ENCODE results near the gene PHF2.

PHF2 gene

DNA sequence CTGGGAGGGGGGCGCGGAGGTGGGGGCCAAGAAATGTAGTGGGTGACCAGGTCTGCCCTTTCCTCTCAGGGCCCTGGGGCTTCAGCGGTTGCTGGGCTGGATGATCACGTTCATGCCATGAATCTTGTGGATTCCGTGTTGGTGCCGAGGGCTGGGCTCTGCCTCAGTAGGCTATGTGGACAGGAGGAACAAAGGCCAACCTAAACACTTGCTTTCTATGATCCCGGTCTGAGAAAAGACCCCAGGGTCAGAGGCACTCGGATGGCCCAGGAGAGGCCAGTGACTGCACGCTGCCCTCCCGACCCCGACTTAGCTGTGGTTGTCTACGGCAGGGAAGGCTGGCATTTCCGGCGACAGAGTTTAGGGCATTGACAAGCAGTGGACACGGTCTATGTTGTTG is 26.6 kb downstream of the PHF2 start:
- DNase-seq: no peak

- DNase-seq: no peak
Measured at GRCh38 chr9:93603906-93604326, 27.5 kb downstream of the PHF2 start.

- DNase-seq: no peak
Measured at GRCh38 chr9:93606187-93606586, 29.8 kb downstream of the PHF2 start.

DNA sequence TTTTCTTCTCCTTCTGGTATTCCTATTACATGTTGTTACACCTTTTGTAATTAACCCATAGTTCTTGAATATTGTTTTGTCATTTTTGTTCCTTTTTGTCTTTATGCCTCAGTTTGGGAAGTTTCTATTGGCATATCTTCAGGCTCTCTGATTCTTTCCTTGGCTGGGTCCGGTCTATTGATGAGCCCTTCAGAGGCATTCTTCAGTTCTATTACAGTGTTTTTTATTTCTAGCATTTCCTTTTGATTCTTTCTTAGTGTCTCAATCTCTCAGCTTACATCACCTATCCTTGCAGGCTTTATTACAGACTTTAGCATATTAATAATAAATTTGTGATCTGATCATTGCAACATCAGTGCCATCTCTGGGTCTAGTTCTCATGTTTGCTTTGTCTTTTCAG is 33.8 kb downstream of the PHF2 start:
- no peak for DNase-seq

DNA sequence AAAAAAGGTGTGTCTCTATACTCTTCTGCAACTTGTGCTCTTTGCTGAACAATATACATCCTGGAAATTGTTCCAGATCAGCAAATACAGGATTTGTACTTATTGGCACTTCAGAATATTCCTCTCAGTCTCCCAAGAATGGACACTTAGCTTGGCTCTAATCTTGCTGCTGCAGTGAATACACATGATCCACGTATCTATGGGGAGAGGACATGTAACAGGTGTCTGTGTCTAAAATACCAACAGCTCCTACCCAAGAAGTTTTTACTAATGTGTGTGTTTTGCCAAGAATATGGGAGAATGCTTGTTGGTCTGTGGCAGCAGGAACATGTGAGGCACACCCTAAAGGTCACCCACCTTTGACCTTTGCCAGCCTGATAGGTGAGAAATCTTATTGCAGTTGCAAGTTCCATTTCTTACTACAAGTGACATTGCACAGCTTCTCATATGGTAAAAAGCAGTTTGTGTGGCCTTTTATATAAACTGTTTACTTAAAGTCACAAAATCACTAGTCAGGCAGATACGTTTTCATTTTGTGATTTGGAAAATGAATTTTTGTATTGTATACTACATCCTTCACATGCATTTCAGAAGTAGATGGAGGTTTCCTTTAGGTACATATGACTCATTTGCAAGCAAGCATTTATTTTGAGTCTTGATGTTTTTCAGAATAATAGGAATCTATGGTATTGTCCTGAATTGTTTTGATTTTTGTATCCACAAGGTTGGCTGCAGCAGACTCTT is 35.8 kb downstream of the PHF2 start:
- peak; percentile 21 for DNase-seq

- peak; percentile 12 for DNase-seq
Measured at GRCh38 chr9:93612796-93613154, 36.4 kb downstream of the PHF2 start.

GRCh38 chr9:93613174-93613573 is 36.8 kb downstream of the PHF2 start:
- DNase-seq: no peak

GRCh38 chr9:93613791-93614190 is 37.4 kb downstream of the PHF2 start:
- DNase-seq: no peak

DNA sequence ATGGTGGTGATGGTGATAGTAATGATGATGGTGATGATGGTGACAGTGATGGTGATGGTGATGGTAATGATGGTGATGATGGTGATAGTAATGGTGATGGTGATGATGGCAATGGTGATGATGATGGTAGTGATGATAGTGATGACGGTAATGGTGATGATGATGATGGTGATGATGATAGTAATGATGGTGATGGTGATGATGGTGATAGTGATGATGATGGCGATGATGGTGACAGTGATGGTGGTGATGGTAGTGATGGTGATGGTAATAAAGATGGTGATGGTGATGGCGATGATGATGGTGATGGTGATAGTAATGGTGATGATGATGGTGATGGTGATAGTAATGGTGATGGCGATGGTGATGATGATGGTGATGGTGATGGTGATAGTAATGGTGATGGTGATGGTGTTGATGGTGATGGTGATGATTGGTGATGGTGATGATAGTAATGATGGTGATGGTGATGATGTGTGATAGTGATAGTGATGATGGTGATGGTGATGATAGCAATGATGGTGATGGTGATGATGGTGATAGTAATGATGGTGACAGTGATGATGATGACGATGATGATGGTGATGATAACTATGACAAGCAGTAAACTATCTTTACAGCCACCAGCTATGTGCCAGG is 38.6 kb downstream of the PHF2 start:
- no peak for DNase-seq

DNA sequence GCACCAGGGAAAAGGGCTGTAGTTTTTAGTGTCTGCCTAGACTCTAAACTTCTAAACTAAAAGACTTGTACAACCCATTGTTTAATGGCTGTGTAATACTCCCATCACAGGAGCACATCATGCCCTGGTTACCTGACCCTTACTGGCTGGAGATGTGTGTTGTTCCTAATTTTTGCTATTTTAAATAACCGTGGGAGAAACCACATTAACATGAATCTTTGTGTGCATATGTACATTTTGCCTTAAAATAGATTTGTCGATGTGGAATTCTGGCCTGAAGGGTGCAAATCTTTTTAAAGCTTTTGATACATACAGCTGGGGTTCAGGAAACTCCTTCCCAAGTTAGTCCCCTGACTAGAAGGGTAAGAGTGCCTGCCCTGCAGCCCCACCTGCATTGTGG is 39.7 kb downstream of the PHF2 start:
- DNase-seq: no peak

DNA sequence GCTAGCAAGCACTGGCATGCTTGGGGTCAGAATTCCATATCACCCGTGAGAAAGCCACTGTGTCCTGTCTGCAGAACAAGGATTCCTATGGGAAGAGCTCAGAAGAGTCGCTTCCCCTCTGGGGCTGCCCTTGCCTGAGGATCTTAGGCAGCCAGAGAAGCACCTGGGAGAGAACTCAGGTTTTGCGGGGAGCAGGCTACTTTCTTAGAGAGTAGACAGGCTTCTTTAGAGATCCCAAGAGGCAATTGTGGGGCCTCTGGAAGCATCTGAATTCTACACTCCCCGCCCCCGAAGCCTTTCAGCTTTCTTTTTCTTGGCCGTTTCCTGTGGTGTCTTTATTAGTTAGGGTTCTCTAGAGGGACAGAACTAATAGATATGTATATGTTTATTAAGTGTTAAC is 40.9 kb downstream of the PHF2 start:
- DNase-seq: no peak

DNA sequence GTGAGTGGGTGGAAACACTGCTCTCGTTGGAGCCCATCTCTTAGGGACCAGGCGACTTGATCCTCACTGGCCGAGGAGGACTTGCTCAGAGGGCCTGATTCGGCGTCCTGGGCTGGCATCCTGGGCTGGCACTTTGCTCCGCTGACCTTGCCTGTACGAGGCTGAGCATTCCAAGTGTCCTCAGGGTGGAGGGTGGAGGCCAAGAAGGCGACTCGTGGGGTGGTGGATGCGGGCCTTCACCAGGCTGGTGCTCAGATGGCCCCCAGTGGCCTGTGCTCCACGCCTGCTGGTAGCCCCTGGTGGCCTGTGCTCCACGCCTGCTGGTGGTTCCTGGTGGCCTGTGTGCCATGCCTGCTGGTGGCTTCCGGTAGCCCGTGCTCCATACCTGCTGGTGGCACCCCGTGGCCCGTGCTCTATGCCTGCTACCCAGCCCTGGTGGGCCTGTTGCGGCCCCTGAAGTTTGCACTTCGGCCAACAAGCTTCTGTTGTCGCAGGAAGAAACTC is 42.9 kb downstream of the PHF2 start:
- DNase-seq: no peak

DNA sequence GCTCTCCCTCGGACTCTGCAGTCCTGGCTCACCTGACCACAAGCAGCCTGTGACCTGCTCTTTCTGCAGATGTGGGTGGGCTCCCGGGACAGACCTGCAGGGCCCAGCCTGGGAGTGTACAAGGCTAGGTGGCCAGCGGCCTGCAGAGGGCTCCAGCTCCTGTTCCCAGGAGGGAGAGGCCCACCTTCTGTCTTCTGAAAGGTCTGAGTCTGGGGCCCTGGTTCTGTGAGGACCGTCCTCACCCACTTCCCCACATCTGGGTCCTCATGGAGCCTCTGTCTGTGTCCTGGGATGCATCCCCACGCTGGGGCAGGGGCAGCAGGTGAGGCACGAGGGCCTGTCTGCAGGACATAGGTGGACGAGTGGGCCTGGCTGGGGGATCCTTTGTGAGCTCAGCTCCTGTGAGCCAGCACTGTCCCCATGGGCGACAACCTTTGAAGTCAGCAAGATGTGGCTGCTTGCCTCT is 43.7 kb downstream of the PHF2 start:
- no peak for DNase-seq

- no peak for DNase-seq
Measured at GRCh38 chr9:93620881-93621820, 44.8 kb downstream of the PHF2 start.

DNA sequence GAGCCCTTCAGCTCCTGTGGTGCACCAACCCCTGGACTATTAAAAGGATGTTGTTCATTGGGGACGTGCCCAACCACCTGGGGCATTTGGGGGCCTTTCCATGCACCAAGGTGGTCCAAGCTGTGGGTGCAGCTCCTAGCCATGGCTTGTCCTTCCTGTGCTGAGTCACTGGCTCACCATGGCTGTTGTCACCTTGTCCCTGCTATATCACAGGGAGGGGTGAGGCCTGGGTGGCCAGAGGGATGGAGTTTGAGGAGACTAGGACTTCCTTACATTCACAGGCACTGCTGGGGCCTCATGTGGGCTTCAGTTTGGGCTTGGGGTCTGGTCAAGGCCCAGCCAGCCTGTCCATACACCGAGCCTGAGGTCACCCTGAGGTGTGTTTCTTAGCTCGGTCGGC is 45.5 kb downstream of the PHF2 start:
- DNase-seq: no peak

GRCh38 chr9:93622691-93623090 is 46.3 kb downstream of the PHF2 start:
- DNase-seq: no peak

DNA sequence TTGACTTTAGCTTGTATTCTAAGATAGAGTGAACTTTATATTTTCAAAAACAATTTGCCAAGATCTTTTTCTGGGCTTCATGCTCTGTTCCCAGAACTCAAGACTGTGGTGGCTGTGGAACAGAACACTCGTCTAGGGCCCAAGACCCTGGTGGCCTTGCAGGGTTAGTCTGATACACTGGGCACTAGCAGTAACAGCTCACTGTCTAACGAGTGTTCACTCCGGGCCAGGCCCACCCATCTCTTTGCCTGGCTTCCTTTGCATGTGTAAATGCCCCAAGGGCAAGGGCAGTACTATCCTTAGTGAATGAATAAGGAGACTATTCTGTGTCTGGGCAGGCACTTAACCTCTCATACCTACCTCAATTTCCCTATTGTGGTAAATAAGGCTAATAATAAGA is 47.4 kb downstream of the PHF2 start:
- DNase-seq: no peak

DNA sequence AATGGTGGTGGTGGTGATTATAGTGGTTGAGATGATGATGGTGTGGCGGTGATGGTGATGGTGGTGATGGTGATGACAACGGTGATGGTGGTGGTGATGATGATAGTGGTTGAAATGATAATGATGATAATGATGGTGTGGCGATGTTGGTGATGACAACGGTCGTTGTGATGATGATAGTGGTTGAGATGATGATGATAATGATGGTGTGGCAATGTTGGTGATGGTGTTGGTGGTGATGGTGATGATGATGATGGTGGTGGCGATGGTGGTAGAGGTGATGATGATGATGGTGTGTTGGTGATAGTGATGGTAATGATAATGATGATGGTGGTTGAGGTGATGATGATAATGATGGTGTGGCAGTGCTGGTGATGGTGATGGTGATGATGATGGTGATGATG is 48.0 kb downstream of the PHF2 start:
- no peak for DNase-seq

DNA sequence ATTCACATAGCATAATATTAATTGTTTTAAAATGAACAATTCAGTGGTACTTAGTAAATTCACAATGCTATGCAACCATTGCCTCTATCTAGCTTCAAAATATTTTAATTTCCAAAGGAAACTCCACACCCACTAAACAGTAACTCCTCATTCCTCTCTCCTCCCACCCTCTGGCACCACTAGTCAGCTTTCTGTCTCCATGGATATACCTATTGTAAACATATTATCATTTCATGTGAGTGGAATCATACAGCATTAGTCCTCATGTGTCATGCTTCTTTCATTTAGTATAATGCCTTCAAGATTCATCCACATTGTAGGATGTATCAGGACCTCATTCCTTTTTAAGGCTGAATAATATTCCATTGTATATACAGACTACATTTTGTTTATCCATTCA is 48.6 kb downstream of the PHF2 start:
- no peak for DNase-seq

GRCh38 chr9:93629920-93630319 is 53.5 kb downstream of the PHF2 start:
- DNase-seq: no peak

GRCh38 chr9:93630806-93631411 is 54.5 kb downstream of the PHF2 start:
- no peak for DNase-seq

DNA sequence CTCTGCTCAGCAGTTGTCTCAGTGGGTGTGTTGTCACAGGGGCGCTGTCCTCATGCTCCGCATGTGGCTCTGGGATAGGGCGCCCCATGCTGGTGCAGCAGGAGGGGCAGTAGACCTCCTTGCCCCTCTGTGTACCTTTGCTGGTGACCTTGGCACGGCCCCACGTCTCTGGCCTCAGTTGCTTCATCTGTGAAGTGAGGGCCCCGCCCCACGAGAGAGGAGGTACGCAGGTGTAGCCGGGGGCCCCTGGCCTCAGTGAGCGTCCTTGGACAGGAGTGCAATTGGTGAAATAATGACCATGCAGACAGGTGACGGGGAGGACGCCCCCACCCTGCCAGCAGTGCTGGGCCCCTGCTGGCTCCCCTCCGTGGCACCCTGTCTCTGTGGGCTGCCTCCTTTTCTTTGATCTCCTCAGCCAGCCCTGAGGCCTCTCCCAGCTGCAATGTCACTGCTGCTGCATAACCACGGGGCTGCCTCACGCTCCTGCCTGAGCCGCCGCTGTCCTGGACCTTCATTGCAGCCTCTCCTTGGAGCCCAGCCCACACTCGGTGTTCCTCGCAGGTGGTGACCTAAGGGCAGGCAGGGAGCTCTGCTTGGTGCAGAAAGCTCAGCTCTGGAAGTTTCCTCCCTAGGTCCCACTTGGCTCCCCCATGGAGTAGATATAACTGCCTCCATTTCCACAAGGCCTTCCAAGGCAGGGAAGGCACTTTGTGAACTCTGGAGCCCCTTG is 57.3 kb downstream of the PHF2 start:
- no peak for DNase-seq

All from activated CD4-positive, alpha-beta T cell treated with anti-CD3 and anti-CD28 coated beads, Interleukin-2, Interleukin-6, amounts not matched to agents 100 ng/mL and 50 ng/mL, durations not matched to agents 16 hours and 8 hours (primary cell).